Hepatocyte (in vitro differentiated cells): Measurements from ENCODE around the gene SERAC1.

Source experiments
- EZH2 ChIP-seq: fragments of 200-600 bp; sonication (generic); IDR thresholded peaks from 2 replicates; pipeline ENCODE4 v1.6.1; 2016; ENCODE audit warnings: antibody characterized with exemption, mild to moderate bottlenecking, borderline replicate concordance
- TF ChIP-seq, protein P1 (sequence below): fragments of 200-600 bp; sonication (generic); IDR thresholded peaks from 2 replicates; pipeline ENCODE4 v1.5.1; 2016; ENCODE audit warnings: antibody characterized with exemption, mild to moderate bottlenecking; ENCODE audit not compliant: poor library complexity

DNA sequence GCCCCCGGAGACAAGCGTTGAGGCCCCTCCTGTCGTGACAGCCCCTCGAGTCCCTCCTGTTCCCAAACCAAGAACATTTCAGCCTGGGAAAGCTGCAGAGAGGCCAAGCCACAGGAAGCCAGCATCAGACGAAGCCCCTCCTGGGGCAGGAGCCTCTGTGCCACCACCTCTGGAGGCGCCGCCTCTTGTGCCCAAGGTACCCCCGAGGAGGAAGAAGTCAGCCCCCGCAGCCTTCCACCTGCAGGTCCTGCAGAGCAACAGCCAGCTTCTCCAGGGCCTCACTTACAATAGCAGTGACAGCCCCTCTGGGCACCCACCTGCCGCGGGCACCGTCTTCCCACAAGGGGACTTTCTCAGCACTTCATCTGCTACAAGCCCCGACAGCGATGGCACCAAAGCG is 72.4 kb downstream of the SERAC1 start:
- TF ChIP-seq, protein P1, sequence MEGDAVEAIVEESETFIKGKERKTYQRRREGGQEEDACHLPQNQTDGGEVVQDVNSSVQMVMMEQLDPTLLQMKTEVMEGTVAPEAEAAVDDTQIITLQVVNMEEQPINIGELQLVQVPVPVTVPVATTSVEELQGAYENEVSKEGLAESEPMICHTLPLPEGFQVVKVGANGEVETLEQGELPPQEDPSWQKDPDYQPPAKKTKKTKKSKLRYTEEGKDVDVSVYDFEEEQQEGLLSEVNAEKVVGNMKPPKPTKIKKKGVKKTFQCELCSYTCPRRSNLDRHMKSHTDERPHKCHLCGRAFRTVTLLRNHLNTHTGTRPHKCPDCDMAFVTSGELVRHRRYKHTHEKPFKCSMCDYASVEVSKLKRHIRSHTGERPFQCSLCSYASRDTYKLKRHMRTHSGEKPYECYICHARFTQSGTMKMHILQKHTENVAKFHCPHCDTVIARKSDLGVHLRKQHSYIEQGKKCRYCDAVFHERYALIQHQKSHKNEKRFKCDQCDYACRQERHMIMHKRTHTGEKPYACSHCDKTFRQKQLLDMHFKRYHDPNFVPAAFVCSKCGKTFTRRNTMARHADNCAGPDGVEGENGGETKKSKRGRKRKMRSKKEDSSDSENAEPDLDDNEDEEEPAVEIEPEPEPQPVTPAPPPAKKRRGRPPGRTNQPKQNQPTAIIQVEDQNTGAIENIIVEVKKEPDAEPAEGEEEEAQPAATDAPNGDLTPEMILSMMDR = no peak
- no peak for TF ChIP-seq EZH2
